Right cardiac atrium (tissue), 5 donors: ENCODE measurements around the gene PLEKHH1. TPM values are rescaled to one million over a fixed set of nuclear protein-coding genes. Genes with fewer than 3 reads are reported as not detected.
A peak's percentile ranks its signal among the peaks of the same experiment; 100 is the strongest.

Source experiments
- ATAC-seq, 2 donors: fragments of 200-7000 bp; cut with Tn5 transposase; one replicate each; pipeline versions ENCODE4 v1.8.0 to v1.9.1; 2020; ENCODE audit warnings: moderate library complexity in 2 of 2, mild to moderate bottlenecking in 1 of 2
- DNase-seq, 3 donors: peaks; one replicate each; pipeline ENCODE4 v3.0.0-alpha.2; 2020
- H3K27ac ChIP-seq: one replicate; pipeline ENCODE4 v1.5.1; 2013; ENCODE audit warnings: mild to moderate bottlenecking, low read length, control low read depth, moderate library complexity
- H3K27me3 ChIP-seq: one replicate; pipeline ENCODE4 v1.6.1; 2013; ENCODE audit not compliant: control insufficient read depth, insufficient read depth
- H3K4me1 ChIP-seq: one replicate; pipeline ENCODE4 v1.6.1; 2013; ENCODE audit warnings: low read length; ENCODE audit not compliant: control insufficient read depth, insufficient read depth
- H3K4me3 ChIP-seq: one replicate; pipeline ENCODE4 v1.5.1; 2013; ENCODE audit warnings: low read length, control low read depth
- H3K9me3 ChIP-seq: one replicate; pipeline ENCODE4 v1.6.1; 2013; ENCODE audit warnings: low read length; ENCODE audit not compliant: control insufficient read depth
- WGBS: extraction: QIAGEN DNeasy Blood & Tissue Kit; methylation state at CpG from one replicate; pipeline ENCODE4 v1.1.7; 2013; 5-methylcytosine and 5-hydroxymethylcytosine counted together
- intact Hi-C, 4 donors: fragments of 100-400 bp; cut with DNase I; formaldehyde crosslinking; loops; one replicate each; pipeline versions ENCODE4 v1.11.0 to v1.14.0; 2022 to 2023
- long read RNA-seq, 4 donors: library from polyadenylated mRNA; unstranded; transcript quantifications; one replicate each; pipeline ENCODE4 v2.0.0, GENCODE V29; 2020 to 2021
- polyA plus RNA-seq: library from polyadenylated mRNA; stranded (reverse); fragments of 200-250 nt; gene quantifications from one replicate; pipeline ENCODE4 v1.2.3, GENCODE V29; 2013
- total RNA-seq, 4 donors: library from RNA; stranded (reverse); fragmentation: NEBNext Ultra II Directional; extraction: Animal tissue kit (Norgen Biotek cat#: 25700); gene quantifications; one replicate each; pipeline ENCODE4 v1.2.1, GENCODE V29; 2021
- donor health status: healthy with polysubstance abuse.
- donor health status: DM: no; HTN: yes; CAD: no.
- donor health status: DM: no; HTN: no; CAD: no.
- donor health status: DM: no; HTN: yes; CAD: no; lungs with severe emphysema.
- donor health status: DM: yes; HTN: yes; CAD: no.

The PLEKHH1 gene
- total RNA-seq (1 to 10 TPM; 2.5 to 6.5 (median 4.2) TPM), polyA plus RNA-seq (4.0 TPM)
- long read RNA-seq, donor 1, partial matches to known transcripts = 1 of 3 reads
- long read RNA-seq, donor 1, other reads (novel, unspliced or antisense) = 2 of 3 reads
- long read RNA-seq, donor 2 = 0 reads
- long read RNA-seq, donor 3 = 0 reads
- long read RNA-seq, donor 4, partial matches to known transcripts = 0 of 1 reads
- long read RNA-seq, donor 4, other reads (novel, unspliced or antisense) = 1 of 1 reads

DNA sequence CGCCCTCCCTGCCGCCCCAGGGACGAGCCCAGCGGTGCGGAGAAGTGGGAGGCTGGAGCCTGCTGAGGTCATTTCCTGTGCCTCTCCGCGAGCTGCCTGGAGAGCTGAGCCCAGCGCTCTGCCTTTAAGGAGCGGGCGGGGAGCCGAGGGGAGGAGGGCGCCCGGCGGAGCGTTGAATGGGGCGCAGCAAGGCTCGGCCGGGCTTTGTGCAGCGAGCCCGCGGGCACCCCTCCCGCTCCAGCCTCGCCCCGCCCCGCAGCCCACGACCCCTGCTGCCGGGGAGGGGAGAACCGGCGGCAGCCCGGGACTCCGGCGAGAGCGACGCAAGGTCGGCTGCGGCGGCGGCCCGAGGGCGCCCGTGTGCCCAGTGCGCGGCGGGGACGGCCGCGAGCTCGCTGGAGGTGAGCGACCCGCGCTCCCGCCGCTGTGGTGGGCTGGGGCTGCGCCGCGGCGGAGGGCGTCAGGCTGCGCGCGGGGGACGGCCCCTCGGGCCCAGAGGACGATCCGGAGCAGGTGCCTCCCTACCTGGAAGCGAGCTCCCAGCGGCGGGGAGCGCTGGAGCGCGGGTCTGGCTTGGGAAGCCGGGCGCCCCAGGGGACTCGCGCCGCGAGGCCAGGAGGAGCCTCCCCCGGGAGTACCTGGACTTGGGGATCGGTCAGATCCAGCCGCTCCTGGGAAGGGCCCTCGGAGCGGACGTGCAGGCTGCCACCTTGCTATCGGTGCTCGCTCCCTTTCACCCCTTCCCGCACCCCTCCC, at the start of gene PLEKHH1:
PLEKHH1 (plus strand) TSS at position 293 of the 756 bp plus-strand sequence. CDS start 8,578 bp downstream, outside the sequence.
- Histone ChIP-seq H3K9me3 (no peaks in the 10 kb centered on the region), H3K4me1 (no peaks in the 10 kb centered on the region), H3K4me3 (peak within 1 kb of the TSS; percentile 44), H3K27ac (no peak within 1 kb of the TSS), H3K27me3 (no peaks in the 10 kb centered on the region)
- peak; percentile 83 to 90 (median 89) for DNase-seq
- 1% methylated on average over 86 of the region's 86 CpGs for WGBS
- intact Hi-C loops = loop anchor here in 1 of 4 donors (5.0 kb wide), 1 partner anchor 34 kb away; no protein-coding TSS in a partner anchor
- peak; percentile 97 to 98 for ATAC-seq

DNA sequence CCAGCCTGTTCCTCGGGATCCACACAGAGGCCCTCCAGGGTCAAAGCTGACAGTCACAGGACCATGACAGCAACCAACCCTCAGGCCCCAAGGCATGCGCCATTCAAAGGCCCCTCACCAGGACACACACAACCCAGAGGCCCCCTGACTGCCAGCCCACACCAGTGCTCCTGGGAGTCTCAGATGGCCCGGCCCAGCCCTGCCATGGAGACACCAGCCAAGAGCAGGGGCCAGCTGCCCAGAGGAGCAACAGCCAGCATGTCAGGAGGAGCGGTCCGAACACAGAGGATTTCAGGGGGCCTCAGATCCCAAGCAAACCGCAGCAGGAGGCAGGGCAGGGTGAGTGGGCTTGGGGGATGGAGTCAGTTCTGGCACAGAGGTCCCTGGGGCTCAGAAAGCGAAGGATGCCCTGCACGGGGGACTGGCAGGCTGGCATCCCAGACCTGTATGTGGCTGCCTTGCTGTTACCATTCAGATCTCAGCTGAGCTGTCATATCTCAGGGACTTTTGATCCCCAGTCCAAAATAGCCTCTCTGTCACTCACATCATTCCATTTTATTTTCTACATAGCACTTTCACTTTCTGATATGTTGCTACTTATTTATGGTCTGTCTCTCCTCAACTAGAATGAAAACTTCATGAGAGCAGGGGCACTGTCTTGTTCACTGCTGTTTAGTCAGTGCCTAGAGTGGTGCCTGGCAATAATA, 49.4 kb upstream of the PLEKHH1 start:
- Histone ChIP-seq H3K27ac (peak overlapping the region; percentile 88), H3K4me3 (no peak overlapping the region), H3K4me1 (no peaks in the 10 kb centered on the region), H3K9me3 (no peaks in the 10 kb centered on the region), H3K27me3 (no peaks in the 10 kb centered on the region)
- no peak for DNase-seq
- intact Hi-C loops = no loop called here
- WGBS = 66% methylated on average over 8 of the region's 8 CpGs
- ATAC-seq = peak; percentile 15 to 40

DNA sequence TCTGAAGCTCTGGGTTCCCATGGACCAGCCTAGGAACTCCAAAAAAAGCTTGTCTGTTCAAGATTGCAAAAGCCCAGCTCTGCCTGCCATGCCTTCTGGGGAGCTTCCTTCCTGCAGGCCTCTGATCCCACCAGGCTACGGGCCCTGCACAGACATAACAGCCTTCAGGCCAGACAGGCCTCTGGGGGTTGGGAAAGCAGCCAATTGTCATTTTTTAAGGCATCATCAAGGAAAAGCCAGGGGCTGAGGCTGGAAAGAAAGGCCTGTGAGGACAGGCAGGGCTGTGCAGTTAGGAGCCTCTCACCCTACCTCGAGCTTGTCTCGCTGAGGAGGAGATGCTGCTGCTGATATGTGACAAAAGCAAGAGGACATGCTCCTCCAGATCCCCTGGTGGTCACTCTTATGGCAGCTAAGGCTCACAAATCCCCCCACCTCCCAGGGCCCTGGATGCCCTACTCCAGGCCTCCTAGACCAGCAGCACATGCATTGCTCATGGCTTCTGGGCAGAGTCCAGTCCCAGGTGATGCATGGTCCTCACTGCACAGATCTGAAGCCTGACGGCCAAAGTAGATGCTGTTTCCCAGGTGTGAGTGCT, 47.5 kb upstream of the PLEKHH1 start:
- no peak for DNase-seq
- Histone ChIP-seq H3K4me1 (no peaks in the 10 kb centered on the region), H3K27ac (no peak overlapping the region), H3K9me3 (no peaks in the 10 kb centered on the region), H3K27me3 (no peaks in the 10 kb centered on the region), H3K4me3 (no peak overlapping the region)
- 66% methylated on average over 4 of the region's 4 CpGs for WGBS
- ATAC-seq = no peak
- intact Hi-C loops = no loop called here

DNA sequence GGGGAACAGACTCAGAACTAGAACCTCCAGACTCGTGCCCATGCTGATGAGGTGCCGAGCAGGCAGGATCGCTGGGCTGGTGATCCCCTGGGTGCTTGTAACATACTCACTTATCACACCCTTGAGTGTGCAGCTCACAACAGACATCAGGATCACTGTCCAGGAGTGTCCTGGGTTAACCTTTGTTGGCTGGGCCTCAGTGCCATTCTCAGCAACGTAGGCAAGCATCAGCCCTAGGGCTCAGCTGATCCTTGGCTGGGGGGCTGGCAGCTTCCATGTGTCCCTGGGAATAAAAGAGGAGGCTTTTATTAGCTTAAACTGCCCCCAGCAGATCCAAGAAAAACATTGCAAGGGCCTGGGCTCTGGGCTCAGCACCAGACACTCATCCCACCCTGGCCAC, 46.2 kb upstream of the PLEKHH1 start:
- intact Hi-C loops = no loop called here
- Histone ChIP-seq H3K9me3 (no peaks in the 10 kb centered on the region), H3K27me3 (no peaks in the 10 kb centered on the region), H3K4me1 (no peaks in the 10 kb centered on the region), H3K27ac (peak overlapping the region; percentile 62), H3K4me3 (no peak overlapping the region)
- ATAC-seq (peak; percentile 63 to 76), DNase-seq (peak in 1 of 3 donors; percentile 71)
- WGBS = 61% methylated on average over 4 of the region's 4 CpGs

DNA sequence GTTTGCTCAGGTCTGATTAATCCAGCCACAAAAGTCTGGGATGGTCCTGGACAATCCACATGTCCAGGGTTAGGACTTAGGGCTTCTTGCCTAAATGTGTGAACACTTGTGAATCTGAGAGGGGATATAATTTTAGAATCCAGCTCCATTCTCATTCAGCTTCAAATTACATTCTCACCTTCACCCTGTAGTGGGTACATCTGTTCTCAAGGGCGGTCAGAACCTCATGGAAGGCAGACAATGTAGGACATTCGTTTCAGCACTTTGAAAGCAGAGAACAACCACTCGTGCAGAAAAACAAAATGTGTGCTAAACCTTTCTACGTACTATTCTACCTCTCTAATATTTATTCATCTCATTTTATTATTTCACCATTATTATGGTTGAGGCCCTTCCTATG, 45.8 kb upstream of the PLEKHH1 start:
- Histone ChIP-seq H3K9me3 (no peaks in the 10 kb centered on the region), H3K27ac (peak overlapping the region; percentile 62), H3K4me1 (no peaks in the 10 kb centered on the region), H3K27me3 (no peaks in the 10 kb centered on the region), H3K4me3 (no peak overlapping the region)
- intact Hi-C loops = no loop called here
- ATAC-seq (peak in 1 of 2 donors; percentile 10), DNase-seq (no peak)
- 78% methylated on average over 4 of the region's 4 CpGs for WGBS

DNA sequence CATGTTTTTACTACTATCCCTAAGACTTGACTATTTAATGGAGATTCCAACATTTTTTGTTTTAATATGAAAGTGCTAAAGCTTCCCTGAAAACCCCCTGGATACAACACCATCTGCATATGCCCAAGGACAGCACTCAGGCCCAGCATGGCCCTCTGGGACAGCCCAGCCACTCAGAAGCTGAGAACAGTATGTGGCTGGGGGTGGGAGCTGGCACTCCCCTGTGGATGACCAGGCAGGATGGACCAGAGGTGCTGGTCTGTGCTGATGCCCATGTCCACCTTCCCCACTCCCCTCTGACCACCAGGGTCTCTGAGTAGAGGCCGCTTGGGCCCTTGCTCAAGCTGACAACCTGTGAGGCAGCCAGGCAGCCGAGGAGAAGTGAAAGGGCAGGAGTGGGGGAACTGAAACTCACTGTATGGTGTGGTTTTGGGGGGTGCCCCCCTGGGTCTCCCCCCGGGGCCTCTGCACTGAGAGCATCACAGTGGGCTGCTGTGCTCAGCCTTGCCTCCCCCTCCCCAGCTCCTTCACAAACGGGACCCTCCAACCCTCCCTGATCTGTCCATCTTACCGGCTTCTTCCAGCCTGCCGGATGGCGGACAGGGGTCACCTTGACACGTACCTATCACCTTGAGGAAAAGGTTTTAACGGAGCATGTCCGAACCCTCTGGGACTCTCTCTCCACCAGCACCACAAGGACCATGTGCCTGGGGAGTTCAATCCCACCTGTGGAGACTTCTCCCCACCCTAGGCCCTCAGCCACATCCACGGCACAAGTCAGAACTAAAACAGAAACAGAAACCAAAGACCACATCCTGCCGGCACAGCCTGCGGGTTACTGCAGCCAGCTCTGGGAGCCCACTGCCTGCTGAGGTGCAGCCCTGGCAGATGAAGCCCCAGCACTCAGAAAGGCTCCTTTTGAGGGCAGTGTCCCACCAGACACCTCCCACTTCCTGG, 44.9 kb upstream of the PLEKHH1 start, which contains the start of gene TMEM229B:
TMEM229B (minus strand) TSS at position 785 of the 957 bp plus-strand sequence. CDS start 14,798 bp downstream, outside the sequence.
- WGBS = 62% methylated on average over 13 of the region's 13 CpGs
- DNase-seq (peak in 2 of 3 donors; percentile 69 to 72), ATAC-seq (peak in 1 of 2 donors; percentile 73)
- Histone ChIP-seq H3K9me3 (no peaks in the 10 kb centered on the region), H3K27ac (peak within 1 kb of the TSS; percentile 68), H3K4me3 (peak within 1 kb of the TSS; percentile 50), H3K4me1 (no peaks in the 10 kb centered on the region), H3K27me3 (no peaks in the 10 kb centered on the region)
- intact Hi-C loops = no loop called here

DNA sequence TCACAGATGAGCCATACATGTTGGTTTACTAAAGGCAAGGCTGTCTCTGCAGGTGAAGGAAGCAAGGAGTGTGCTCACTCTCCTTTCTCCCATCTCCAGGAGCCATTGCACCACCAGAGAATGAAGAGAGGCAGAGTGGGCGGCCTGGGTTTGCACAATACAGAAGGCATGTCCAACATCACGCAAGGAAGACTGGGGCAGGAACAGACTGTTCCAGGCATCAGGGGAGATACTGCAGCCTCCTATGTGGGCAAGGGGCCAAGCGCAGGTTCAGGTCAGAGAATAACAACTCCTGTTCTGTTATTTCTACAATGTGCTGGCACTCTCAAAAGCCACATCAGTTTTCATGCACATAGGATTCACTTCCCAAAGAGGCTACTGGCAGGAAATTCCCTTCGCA, 42.9 kb upstream of the PLEKHH1 start:
- Histone ChIP-seq H3K4me3 (no peak overlapping the region), H3K27me3 (no peaks in the 10 kb centered on the region), H3K4me1 (no peaks in the 10 kb centered on the region), H3K9me3 (no peaks in the 10 kb centered on the region), H3K27ac (no peak overlapping the region)
- ATAC-seq (no peak), DNase-seq (no peak)
- intact Hi-C loops = no loop called here
- 78% methylated on average over 4 of the region's 4 CpGs for WGBS

DNA sequence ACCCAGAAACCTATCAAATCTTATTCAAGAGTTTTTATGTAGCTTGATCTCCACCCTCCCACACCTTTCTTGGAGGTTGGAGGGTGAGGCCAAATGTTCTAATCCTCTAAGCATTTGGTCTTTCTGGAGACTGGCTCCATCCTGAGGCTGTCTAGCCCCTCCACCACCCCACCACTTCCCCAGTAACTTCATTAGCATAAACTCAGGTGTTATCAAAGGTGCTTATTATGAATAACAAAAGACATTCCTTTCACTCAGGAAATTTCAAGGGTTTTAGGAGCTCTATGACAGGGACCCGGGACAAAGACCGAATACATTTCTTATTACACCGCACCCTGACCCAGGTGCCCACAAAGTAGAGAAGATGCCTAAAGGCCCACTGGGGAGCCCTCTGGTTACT, 41.8 kb upstream of the PLEKHH1 start:
- WGBS = 89% methylated on average over 3 of the region's 3 CpGs
- no peak for ATAC-seq
- intact Hi-C loops = no loop called here

DNA sequence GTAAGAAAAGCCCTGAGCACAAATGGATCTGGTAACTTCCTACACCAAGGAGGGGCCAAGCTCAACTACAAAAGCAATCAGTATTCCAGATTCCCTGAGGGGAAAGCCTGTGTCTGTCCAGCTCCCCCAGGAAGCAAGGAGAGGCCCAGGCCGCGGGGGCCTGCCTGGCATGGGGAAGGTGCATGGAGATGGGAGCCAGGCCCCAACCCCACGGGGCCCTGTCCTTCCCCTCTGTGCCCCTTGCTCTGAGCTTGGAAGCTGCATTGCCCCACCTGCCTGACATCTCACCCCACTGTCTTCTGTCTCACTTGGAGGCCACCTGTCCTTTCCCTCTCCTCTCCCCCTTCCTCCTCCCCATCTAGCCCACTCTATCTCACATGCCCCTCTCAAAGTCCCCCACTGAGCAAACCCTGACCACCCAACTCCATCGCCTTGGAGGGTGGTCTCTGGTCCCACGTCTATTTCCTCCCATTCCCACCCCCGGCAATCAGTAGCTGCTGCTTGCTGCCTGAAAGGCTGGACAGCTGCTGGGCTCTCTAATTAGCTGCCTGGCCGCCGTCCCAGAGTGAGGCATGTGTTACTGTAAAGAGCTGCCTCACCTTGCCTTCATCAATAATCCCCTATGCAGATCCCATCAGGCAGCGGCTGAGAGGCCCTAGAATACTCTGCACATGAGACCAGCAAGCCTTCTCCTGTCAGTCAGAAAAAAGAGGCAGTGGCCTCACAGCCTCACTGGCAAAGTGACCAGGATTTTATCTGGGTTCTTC, 41.2 kb upstream of the PLEKHH1 start:
- Histone ChIP-seq H3K9me3 (no peaks in the 10 kb centered on the region), H3K27ac (no peak overlapping the region), H3K4me3 (no peak overlapping the region), H3K4me1 (no peaks in the 10 kb centered on the region), H3K27me3 (no peaks in the 10 kb centered on the region)
- no peak for ATAC-seq
- peak in 1 of 3 donors; percentile 68 for DNase-seq
- 44% methylated on average over 9 of the region's 9 CpGs for WGBS
- intact Hi-C loops = no loop called here

More for the DNA sequence above, 41.8 kb upstream of the PLEKHH1 start:
- DNase-seq = no peak
- Histone ChIP-seq H3K9me3 (no peaks in the 10 kb centered on the region), H3K4me3 (no peak overlapping the region), H3K27ac (no peak overlapping the region), H3K27me3 (no peaks in the 10 kb centered on the region), H3K4me1 (no peaks in the 10 kb centered on the region)
